HG02973 (cell line): Measurements from ENCODE around the gene TCF7L1.
"Not testable (repeated sequence)": the region's sequence is repeated elsewhere in the genome, so short reads cannot be mapped to it uniquely, and the experiment has no call there.

ENCODE experiments used
- ATAC-seq: cut with Tn5 transposase; IDR thresholded peaks from one replicate; pipeline ENCODE4 v1.9.1; 2021; ENCODE audit warnings: moderate library complexity; ENCODE audit not compliant: unreplicated experiment

Gene TCF7L1

GRCh38 chr2:85181134-85181631 lies 48.0 kb downstream of the TCF7L1 start:
- ATAC-seq, result no peak

GRCh38 chr2:85181844-85182456 lies 48.8 kb downstream of the TCF7L1 start:
- no peak for ATAC-seq

GRCh38 chr2:85183076-85183475 lies 49.9 kb downstream of the TCF7L1 start:
- ATAC-seq, result no peak

- ATAC-seq, result no peak
Observed at GRCh38 chr2:85183479-85183878, 50.3 kb downstream of the TCF7L1 start.

GRCh38 chr2:85184231-85184630 lies 51.0 kb downstream of the TCF7L1 start:
- ATAC-seq, result no peak

GRCh38 chr2:85184990-85185389 lies 51.8 kb downstream of the TCF7L1 start:
- no peak for ATAC-seq

- ATAC-seq, result no peak
Observed at GRCh38 chr2:85185431-85185940, 52.3 kb downstream of the TCF7L1 start.

- no peak for ATAC-seq
Observed at GRCh38 chr2:85187069-85187468, 53.9 kb downstream of the TCF7L1 start.

GRCh38 chr2:85188852-85189251 lies 55.7 kb downstream of the TCF7L1 start:
- ATAC-seq, result no peak

GRCh38 chr2:85189606-85190270 lies 56.5 kb downstream of the TCF7L1 start:
- ATAC-seq, result no peak

- ATAC-seq, result no peak
Observed at GRCh38 chr2:85191157-85191556, 58.0 kb downstream of the TCF7L1 start.

GRCh38 chr2:85194780-85195480 lies 61.7 kb downstream of the TCF7L1 start:
- ATAC-seq, result no peak

GRCh38 chr2:85195956-85196355 lies 62.8 kb downstream of the TCF7L1 start:
- ATAC-seq, result no peak

- no peak for ATAC-seq
Observed at GRCh38 chr2:85199698-85200097, 66.5 kb downstream of the TCF7L1 start.

- no peak for ATAC-seq
Observed at GRCh38 chr2:85209887-85210286, 76.7 kb downstream of the TCF7L1 start.

- ATAC-seq, result no peak
Observed at GRCh38 chr2:85210511-85210910, 77.3 kb downstream of the TCF7L1 start.

GRCh38 chr2:85211606-85212005 lies 78.4 kb downstream of the TCF7L1 start:
- not testable (repeated sequence) for ATAC-seq

- ATAC-seq, result no peak
Observed at GRCh38 chr2:85212841-85213240, 79.6 kb downstream of the TCF7L1 start.

- no peak for ATAC-seq
Observed at GRCh38 chr2:85213404-85213803, 80.2 kb downstream of the TCF7L1 start.

- ATAC-seq, result no peak
Observed at GRCh38 chr2:85213901-85214512, 80.8 kb downstream of the TCF7L1 start.

GRCh38 chr2:85215081-85215447 lies 81.9 kb downstream of the TCF7L1 start:
- ATAC-seq, result no peak
